ENCODE results near the gene LRRC8C.

LRRC8C gene

GRCh38 chr1:89732643-89733222 lies 99.8 kb downstream of the LRRC8C start:
- TF ChIP-seq CTCF (IDR thresholded peaks at IDR 0.05), result no peak
- DNase-seq (ENCODE audit: low spot score), result no peak
- no peak overlapping the region for H3K4me3 ChIP-seq
- H3K27ac ChIP-seq, result no peak overlapping the region

- TF ChIP-seq CTCF (IDR thresholded peaks at IDR 0.05), result no peak
- no peak for DNase-seq (ENCODE audit: low spot score)
- no peak overlapping the region for H3K4me3 ChIP-seq
- no peak overlapping the region for H3K27ac ChIP-seq
Measured at GRCh38 chr1:89733748-89734147, 100.8 kb downstream of the LRRC8C start.

- no peak for DNase-seq (ENCODE audit: low spot score)
Measured at GRCh38 chr1:89734442-89734841, 101.5 kb downstream of the LRRC8C start.

GRCh38 chr1:89735479-89735878 lies 102.6 kb downstream of the LRRC8C start:
- H3K4me3 ChIP-seq, result no peak overlapping the region
- no peak for TF ChIP-seq CTCF (IDR thresholded peaks at IDR 0.05)
- no peak for DNase-seq (ENCODE audit: low spot score)
- H3K27ac ChIP-seq, result no peak overlapping the region

More at GRCh38 chr1:89734442-89734841, 101.5 kb downstream of the LRRC8C start:
- Histone ChIP-seq H3K4me3 (no peak overlapping the region), H3K27ac (no peak overlapping the region)
- TF ChIP-seq CTCF (IDR thresholded peaks at IDR 0.05), result no peak

GRCh38 chr1:89736937-89737733 lies 104.2 kb downstream of the LRRC8C start:
- no peak overlapping the region for H3K4me3 ChIP-seq
- no peak for DNase-seq (ENCODE audit: low spot score)
- no peak overlapping the region for H3K27ac ChIP-seq
- no peak for TF ChIP-seq CTCF (IDR thresholded peaks at IDR 0.05)

- TF ChIP-seq CTCF (IDR thresholded peaks at IDR 0.05), result no peak
- Histone ChIP-seq H3K4me3 (no peak overlapping the region), H3K27ac (no peak overlapping the region)
- no peak for DNase-seq (ENCODE audit: low spot score)
Measured at GRCh38 chr1:89737985-89738510, 105.1 kb downstream of the LRRC8C start.
